Stimulated activated naive CD8-positive, alpha-beta T cell treated with anti-CD3 and anti-CD28 coated beads, Interleukin-15, Interleukin-2, amounts not matched to agents 100 U/mL and 50 U/mL, for 24 hours (primary cell): ENCODE data around the gene AUH.

Experiments
- ATAC-seq: fragments of 150-1000 bp; cut with Tn5 transposase; one replicate; pipeline ENCODE4 v1.10.0; 2021
- DNase-seq: peaks from one replicate; pipeline ENCODE4 v3.0.0; 2021

The AUH gene

DNA sequence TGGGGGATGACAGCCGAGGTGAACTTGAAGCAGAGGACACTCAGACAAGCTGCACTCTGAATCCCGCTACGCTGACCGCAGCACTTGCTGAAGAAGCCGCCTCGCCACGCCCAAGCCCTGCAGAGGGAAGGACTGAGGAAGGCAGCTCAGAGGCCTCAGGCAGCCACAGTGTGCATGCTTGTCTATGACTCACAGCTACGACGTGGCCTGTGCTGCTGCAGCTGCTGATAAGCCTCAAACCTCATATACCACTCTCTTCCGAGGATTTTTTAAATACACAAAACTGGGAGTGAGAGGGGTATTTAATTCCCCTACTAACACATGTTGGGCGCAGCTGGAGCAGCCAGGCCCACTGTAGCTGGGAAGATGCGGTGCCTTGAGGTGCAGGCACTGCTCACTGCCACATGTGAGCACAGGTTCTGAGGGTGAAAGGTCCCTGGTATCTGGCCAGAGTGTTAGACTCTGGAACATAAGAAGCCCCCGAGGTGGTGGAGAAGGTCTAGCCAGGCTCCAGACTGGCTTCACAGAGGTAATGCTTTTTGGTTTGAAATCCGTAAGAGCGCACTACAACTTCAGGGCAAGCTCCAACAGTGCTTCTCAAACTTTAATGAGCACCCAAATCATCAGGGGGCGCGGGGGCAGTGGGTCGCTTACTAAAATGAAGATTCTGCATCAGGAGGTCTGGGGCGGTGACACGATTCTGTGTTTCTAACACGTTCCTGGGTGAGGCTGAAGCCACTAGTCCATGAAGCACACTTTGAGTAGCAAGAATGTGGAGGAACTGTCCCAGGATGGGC lies 196.8 kb downstream of the AUH start:
- ATAC-seq, result peak; percentile 89
- peak; percentile 90 for DNase-seq
